ENCODE results near the gene ASCC3. TPM values are rescaled to one million over a fixed set of nuclear protein-coding genes. Genes with fewer than 3 reads are reported as not detected.

Gene ASCC3
- total and polyA plus RNA-seq, 2 donors (not counting 1 experiment from before 2014, with no cell fraction given) = 9.0 to 42.3 TPM

- Mint-ChIP-seq H3K27me3 (peaks cover 78% of the 10 kb centered on the region), H3K27ac (no peak overlapping the region), H3K4me1 (peaks cover 17% of the 10 kb centered on the region), H3K9me3 (ENCODE audit: insufficient read depth) (peaks cover 3% of the 10 kb centered on the region), H3K4me3 (no peak overlapping the region)
- ATAC-seq (ENCODE audit: low read depth) (no peak), DNase-seq (peak; percentile 9)
- no peaks in the 10 kb centered on the region for H3K36me3 ChIP-seq (replicated peaks in 1 of 2; ENCODE audit: control extremely low read depth in 1 of 2, control insufficient read depth in 1 of 2, extremely low read depth in 1 of 2, insufficient read depth in 2 of 2, low read length in 1 of 2)
- peaks cover 7 to 62% (median 22%) of the 10 kb centered on the region in 3 donors for H3K9me3 ChIP-seq (ENCODE audit: control extremely low read depth in 1 of 3, control insufficient read depth in 2 of 3, insufficient read depth in 1 of 3, low read length in 2 of 3)
- H3K4me1 ChIP-seq (ENCODE audit: control insufficient read depth in 2 of 2, insufficient read depth in 2 of 2, low read length in 2 of 2) = peaks cover 26 to 48% of the 10 kb centered on the region in 2 donors
- H3K4me3 ChIP-seq (ENCODE audit: control extremely low read depth in 1 of 5, extremely low read depth in 1 of 5, insufficient read depth in 1 of 5, low read depth in 2 of 5, low read length in 4 of 5) = no peak overlapping the region
- no peak for TF ChIP-seq EZH2 (IDR thresholded peaks at IDR 0.05; ENCODE audit: borderline replicate concordance, insufficient read depth, low read depth, low read length, poor library complexity, severe bottlenecking)
- TF ChIP-seq CTCF (IDR thresholded peaks at IDR 0.05) = no peak
- POLR2A ChIA-PET = no interaction called here
- peaks cover 1 to 96% (median 87%) of the 10 kb centered on the region in 4 experiments for H3K27me3 ChIP-seq (replicated peaks in 1 of 4; ENCODE audit: control extremely low read depth in 1 of 4, control insufficient read depth in 3 of 4, insufficient read depth in 4 of 4, low read length in 3 of 4)
- H3K27ac ChIP-seq (ENCODE audit: low read length in 2 of 2) = no peak overlapping the region
- no peaks in the 10 kb centered on the region for H4K20me1 ChIP-seq (ENCODE audit: control insufficient read depth, insufficient read depth, low read length, poor library complexity, severe bottlenecking)
- no peak overlapping the region for H3K9ac ChIP-seq (ENCODE audit: low read length)
- WGBS (ENCODE audit: insufficient coverage) = 20% methylated on average over 1 of the region's 3 CpGs
- no peak overlapping the region for H3K4me2 ChIP-seq (replicated peaks; ENCODE audit: low read depth, low read length, poor library complexity, severe bottlenecking)
- H2AFZ ChIP-seq (ENCODE audit: insufficient read depth, low read depth, low read length, poor library complexity, severe bottlenecking) = no peak overlapping the region
- intact Hi-C loops (cut with micrococcal nuclease) = no loop called here
- no peaks in the 10 kb centered on the region for H3K79me2 ChIP-seq (ENCODE audit: control insufficient read depth, insufficient read depth, low read length)
- CTCF ChIA-PET = interaction anchor here (0.7 kb wide), 1 partner anchor 980 kb away, joined by 3 read pairs; no protein-coding TSS in a partner anchor
Measured at GRCh38 chr6:100461917-100462705, 419.0 kb downstream of the ASCC3 start.

GRCh38 chr6:100461278-100461916 lies 419.7 kb downstream of the ASCC3 start:
- H3K27me3 Mint-ChIP-seq = peaks cover 77% of the 10 kb centered on the region
- Histone ChIP-seq H3K4me3 (ENCODE audit: control extremely low read depth in 1 of 5, extremely low read depth in 1 of 5, insufficient read depth in 1 of 5, low read depth in 2 of 5, low read length in 4 of 5) (no peak overlapping the region), H2AFZ (ENCODE audit: insufficient read depth, low read depth, low read length, poor library complexity, severe bottlenecking) (no peak overlapping the region), H3K9ac (ENCODE audit: low read length) (no peak overlapping the region), H3K4me1 (ENCODE audit: control insufficient read depth in 2 of 2, insufficient read depth in 2 of 2, low read length in 2 of 2) (peaks cover 18 to 41% of the 10 kb centered on the region in 2 donors), H3K27me3 (replicated peaks in 1 of 4; ENCODE audit: control extremely low read depth in 1 of 4, control insufficient read depth in 3 of 4, insufficient read depth in 4 of 4, low read length in 3 of 4) (peaks cover 1 to 96% (median 87%) of the 10 kb centered on the region in 4 experiments), H3K79me2 (ENCODE audit: control insufficient read depth, insufficient read depth, low read length) (no peaks in the 10 kb centered on the region), H3K9me3 (ENCODE audit: control extremely low read depth in 1 of 3, control insufficient read depth in 2 of 3, insufficient read depth in 1 of 3, low read length in 2 of 3) (peaks cover 11 to 57% (median 23%) of the 10 kb centered on the region in 3 donors), H3K4me2 (replicated peaks; ENCODE audit: low read depth, low read length, poor library complexity, severe bottlenecking) (no peak overlapping the region), H3K36me3 (replicated peaks in 1 of 2; ENCODE audit: control extremely low read depth in 1 of 2, control insufficient read depth in 1 of 2, extremely low read depth in 1 of 2, insufficient read depth in 2 of 2, low read length in 1 of 2) (no peaks in the 10 kb centered on the region), H4K20me1 (ENCODE audit: control insufficient read depth, insufficient read depth, low read length, poor library complexity, severe bottlenecking) (no peaks in the 10 kb centered on the region), H3K27ac (ENCODE audit: low read length in 2 of 2) (no peak overlapping the region)
- TF ChIP-seq EZH2 (IDR thresholded peaks at IDR 0.05; ENCODE audit: borderline replicate concordance, insufficient read depth, low read depth, low read length, poor library complexity, severe bottlenecking) (no peak), CTCF (IDR thresholded peaks at IDR 0.05) (no peak)
- ChIA-PET POLR2A (no interaction called here), CTCF (interaction anchor here (0.7 kb wide), 1 partner anchor 980 kb away, joined by 3 read pairs; no protein-coding TSS in a partner anchor)
- H3K9me3 Mint-ChIP-seq (ENCODE audit: insufficient read depth) = peaks cover 2% of the 10 kb centered on the region
- no peak overlapping the region for H3K27ac Mint-ChIP-seq
- ATAC-seq (ENCODE audit: low read depth) (no peak), DNase-seq (peak; percentile 16)
- H3K4me1 Mint-ChIP-seq = peaks cover 11% of the 10 kb centered on the region
- H3K4me3 Mint-ChIP-seq = no peak overlapping the region
- 19% methylated on average over 20 of the region's 29 CpGs for WGBS (ENCODE audit: insufficient coverage)
- intact Hi-C loops (cut with micrococcal nuclease) = no loop called here
